Vagina (tissue), 2 donors: Measurements from ENCODE around the gene PPIF.

Experiments used
- CTCF ChIP-seq, 3 experiments: fragments of 450-650 bp in 2 of 3; fragments of 200-600 bp in 1 of 3; sonication (generic) in 1 of 3; IDR thresholded peaks; one replicate each; pipeline ENCODE4 v1.5.1; 2017 to 2019; ENCODE audit warnings: antibody characterized with exemption in 3 of 3, mild to moderate bottlenecking in 2 of 3, moderate library complexity in 2 of 3
- POLR2A ChIP-seq, 2 donors: fragments of 450-650 bp; IDR thresholded peaks; one replicate each; pipeline ENCODE4 v1.6.1; 2017; ENCODE audit warnings: antibody characterized with exemption in 2 of 2, mild to moderate bottlenecking in 2 of 2, moderate library complexity in 2 of 2

GRCh38 chr10:79354141-79354540 is 6.9 kb downstream of the PPIF start:
- TF ChIP-seq CTCF (IDR thresholded peaks at IDR 0.05) (no peak), POLR2A (IDR thresholded peaks at IDR 0.05) (no peak)
